IMR-90 (cell line): ENCODE data around the gene ANKUB1. TPM values are rescaled to one million over a fixed set of nuclear protein-coding genes. Genes with fewer than 3 reads are reported as not detected.

Experiments used
- ATAC-seq: fragments of 200-7000 bp; cut with Tn5 transposase; 2 replicates; pipeline ENCODE4 v1.9.1; 2020; ENCODE audit warnings: low read depth, mild to moderate bottlenecking, moderate library complexity
- BruUV-seq: library from RNA; stranded (reverse); fragments of 400-500 nt; replicated peaks from 2 replicates; lab custom pipeline; 2021; lab: Mats Ljungman, UMichigan
- CTCF ChIA-PET: fragments of 300-600 bp; formaldehyde crosslinking; extraction: SDS; loops from one replicate; lab custom pipeline; 2021; ENCODE audit warnings: antibody characterized with exemption; lab: Yijun Ruan, JAX
- POLR2A ChIA-PET: fragments of 300-600 bp; sonication (Branson Sonifier 250); formaldehyde crosslinking; loops from one replicate; lab custom pipeline; 2022; ENCODE audit warnings: antibody characterized with exemption; ENCODE audit not compliant: unreplicated experiment; lab: Charles Lee
- DNase-seq: peaks from one replicate; pipeline ENCODE4 v3.0.0; 2013
- H2AFZ ChIP-seq: replicated peaks from 2 replicates; pipeline ENCODE3; 2013; ENCODE audit warnings: low read length, mild to moderate bottlenecking; ENCODE audit not compliant: poor library complexity
- H2AK5ac ChIP-seq: 2 replicates; pipeline ENCODE4 v1.6.1; 2013; ENCODE audit warnings: low read depth, low read length, inconsistent platforms
- H2AK9ac ChIP-seq: replicated peaks from 2 replicates; pipeline ENCODE3; 2013; ENCODE audit warnings: mild to moderate bottlenecking, low read depth, low read length, moderate library complexity; ENCODE audit not compliant: poor library complexity
- H2BK120ac ChIP-seq: 2 replicates; pipeline ENCODE4 v1.6.1; 2013; ENCODE audit warnings: low read depth, low read length, inconsistent platforms
- H2BK15ac ChIP-seq: 3 replicates; pipeline ENCODE4 v1.6.1; 2013; ENCODE audit warnings: low read depth, low read length, inconsistent platforms
- H2BK20ac ChIP-seq: 2 replicates; pipeline ENCODE4 v1.6.1; 2013; ENCODE audit warnings: low read depth, mild to moderate bottlenecking, inconsistent platforms, low read length, moderate library complexity
- H2BK5ac ChIP-seq: 2 replicates; pipeline ENCODE4 v1.6.1; 2013; ENCODE audit warnings: mild to moderate bottlenecking, low read depth, low read length, inconsistent platforms; ENCODE audit not compliant: poor library complexity, severe bottlenecking
- H3K14ac ChIP-seq: replicated peaks from 2 replicates; pipeline ENCODE4 v1.6.1; 2013; ENCODE audit warnings: low read depth, low read length, inconsistent platforms
- H3K18ac ChIP-seq: 2 replicates; pipeline ENCODE4 v1.6.1; 2013; ENCODE audit warnings: low read depth, low read length, control low read depth
- H3K23ac ChIP-seq: 2 replicates; pipeline ENCODE4 v1.6.1; 2013; ENCODE audit warnings: low read depth, low read length, inconsistent platforms
- H3K27ac ChIP-seq: 2 replicates; pipeline ENCODE4 v1.5.1; 2013; ENCODE audit warnings: mild to moderate bottlenecking, control low read depth, low read length; ENCODE audit not compliant: insufficient read depth
- H3K27me3 ChIP-seq: 2 replicates; pipeline ENCODE4 v1.6.1; 2013; ENCODE audit warnings: low read length; ENCODE audit not compliant: control insufficient read depth, insufficient read depth
- H3K36me3 ChIP-seq: 2 replicates; pipeline ENCODE4 v1.6.1; 2013; ENCODE audit warnings: low read length, mixed read lengths; ENCODE audit not compliant: control insufficient read depth, insufficient read depth
- H3K4ac ChIP-seq: 2 replicates; pipeline ENCODE4 v1.6.1; 2013; ENCODE audit warnings: low read depth, low read length, inconsistent platforms
- H3K4me1 ChIP-seq: 2 replicates; pipeline ENCODE4 v1.6.1; 2013; ENCODE audit warnings: low read length, mixed read lengths; ENCODE audit not compliant: control insufficient read depth, insufficient read depth
- H3K4me2 ChIP-seq: 2 replicates; pipeline ENCODE4 v1.6.1; 2013; ENCODE audit warnings: low read depth, mild to moderate bottlenecking, control low read depth, low read length, moderate library complexity
- H3K4me3 ChIP-seq: 2 replicates; pipeline ENCODE4 v1.5.1; 2013; ENCODE audit warnings: low read depth, mild to moderate bottlenecking, control low read depth, low read length, moderate library complexity; ENCODE audit not compliant: insufficient read depth
- H3K56ac ChIP-seq: 2 replicates; pipeline ENCODE4 v1.6.1; 2013; ENCODE audit warnings: low read length, inconsistent platforms; ENCODE audit not compliant: insufficient read depth; ENCODE audit errors: extremely low read depth
- H3K79me1 ChIP-seq, 2 experiments: 2 replicates each; pipeline ENCODE4 v1.6.1; 2013; ENCODE audit warnings: low read length in 2 of 2, inconsistent platforms in 1 of 2, low read depth in 1 of 2
- H3K9ac ChIP-seq: 2 replicates; pipeline ENCODE4 v1.6.1; 2013; ENCODE audit warnings: low read depth, low read length, control low read depth
- H3K9me1 ChIP-seq: 2 replicates; pipeline ENCODE4 v1.6.1; 2013; ENCODE audit warnings: low read length, inconsistent platforms; ENCODE audit not compliant: insufficient read depth
- H3K9me3 ChIP-seq: 2 replicates; pipeline ENCODE4 v1.6.1; 2013; ENCODE audit warnings: low read length; ENCODE audit not compliant: control insufficient read depth, insufficient read depth
- H4K20me1 ChIP-seq: 2 replicates; pipeline ENCODE4 v1.6.1; 2013; ENCODE audit warnings: low read length, inconsistent platforms; ENCODE audit not compliant: insufficient read depth
- H4K5ac ChIP-seq: 2 replicates; pipeline ENCODE4 v1.6.1; 2013; ENCODE audit warnings: mild to moderate bottlenecking, low read depth, low read length, control low read depth
- H4K8ac ChIP-seq, 2 experiments: 2 replicates each; pipeline ENCODE4 v1.6.1; 2013; ENCODE audit warnings: low read depth in 2 of 2, low read length in 2 of 2, control low read depth in 1 of 2, inconsistent platforms in 1 of 2
- H4K91ac ChIP-seq: 2 replicates; pipeline ENCODE4 v1.6.1; 2013; ENCODE audit warnings: low read depth, low read length, inconsistent platforms; ENCODE audit not compliant: insufficient read depth
- CEBPB ChIP-seq: IDR thresholded peaks from 2 replicates; pipeline ENCODE4 v1.6.1; 2012; ENCODE audit warnings: low read depth, low read length, improper control_type of control experiment
- POLR2A ChIP-seq: IDR thresholded peaks from 2 replicates; pipeline ENCODE4 v1.6.1; 2012; ENCODE audit warnings: mild to moderate bottlenecking, low read depth, low read length
- WGBS, 2 experiments: methylation state at CpG; one replicate each; pipeline versions ENCODE4 v1.1.5 to v1.1.7; 2013; ENCODE audit warnings: missing lambda C conversion rate in 2 of 2; ENCODE audit not compliant: insufficient read length in 1 of 2; ENCODE audit errors: extremely low coverage in 2 of 2; 5-methylcytosine and 5-hydroxymethylcytosine counted together
- dilution Hi-C: fragments of 300-500 bp; cut with HindIII; formaldehyde crosslinking; loops from one replicate; pipeline ENCODE4 v1.14.3; 2018; ENCODE audit warnings: low sequenced_read_pairs; ENCODE audit not compliant: unreplicated experiment
- in situ Hi-C: fragments of 300-500 bp; cut with MboI; formaldehyde crosslinking; loops from 3 replicates; pipeline ENCODE4 v1.14.3; 2019; ENCODE audit warnings: low sequenced_read_pairs, inconsistent platforms, mixed read lengths
- intact Hi-C: fragments of 100-400 bp; cut with micrococcal nuclease; formaldehyde crosslinking; loops from 2 replicates; pipeline ENCODE4 v1.10.0; 2022
- polyA plus RNA-seq, 3 experiments: library from polyadenylated mRNA; depleted of rRNA; stranded (reverse); fragments of >200 nt; gene quantifications; 2 replicates each; pipeline ENCODE4 v1.2.3, GENCODE V29; 2012; ENCODE audit warnings: low replicate concordance in 1 of 3
- total RNA-seq: library from RNA; depleted of rRNA; stranded (reverse); fragments of >200 nt; gene quantifications from 2 replicates; pipeline ENCODE4 v1.2.3, GENCODE V29; 2012

Gene ANKUB1
- total and polyA plus RNA-seq, 2 of the 4 experiments (the other 2 are of a cell fraction): not detected

- H4K5ac ChIP-seq: no peak overlapping the region
- intact Hi-C loops: no loop called here
- H3K36me3 ChIP-seq: no peaks in the 10 kb centered on the region
- 100% methylated on average over 1 of the region's 2 CpGs; no CpG with 5 or more reads in 1 of the 2 experiments for WGBS, 2 experiments
- no peak overlapping the region for H2BK15ac ChIP-seq
- peak overlapping the region; percentile 5 for H2BK5ac ChIP-seq
- peaks cover 2 to 64% of the 10 kb centered on the region in 2 experiments; a peak in 3 of 4 replicates for H3K79me1 ChIP-seq
- no peaks in the 10 kb centered on the region for H3K9me3 ChIP-seq
- no peak overlapping the region for H2BK120ac ChIP-seq
- H2BK20ac ChIP-seq: no peak overlapping the region
- no peak overlapping the region for H4K91ac ChIP-seq
- no peak overlapping the region for H3K14ac ChIP-seq
- no peak overlapping the region for H3K23ac ChIP-seq
- H4K20me1 ChIP-seq: peaks cover 24% of the 10 kb centered on the region; the same call in 1 of the 2 replicates
- no peaks in the 10 kb centered on the region for H3K27me3 ChIP-seq
- dilution Hi-C loops: no loop called here
- no peak overlapping the region for H3K56ac ChIP-seq
- ATAC-seq (no peak), DNase-seq (peak; percentile 82)
- TF ChIP-seq CEBPB (peak; percentile 88), POLR2A (no peak)
- H3K4me3 ChIP-seq: no peak overlapping the region
- H3K4ac ChIP-seq: no peak overlapping the region
- in situ Hi-C loops: no loop called here
- H3K4me1 ChIP-seq: no peaks in the 10 kb centered on the region
- POLR2A ChIA-PET: no interaction called here
- no peak overlapping the region for H2AK9ac ChIP-seq
- H3K4me2 ChIP-seq: no peak overlapping the region
- H3K27ac ChIP-seq: no peak overlapping the region
- CTCF ChIA-PET: no interaction called here
- H4K8ac ChIP-seq: no peak overlapping the region
- no peak overlapping the region for H3K9ac ChIP-seq
- no peak overlapping the region for H2AK5ac ChIP-seq
- H3K9me1 ChIP-seq: no peaks in the 10 kb centered on the region
- H2AFZ ChIP-seq: no peak overlapping the region
- BruUV-seq: no TSS peak
- H3K18ac ChIP-seq: no peak overlapping the region
Observed at GRCh38 chr3:149816986-149817385, 24.6 kb upstream of the ANKUB1 start.
